ENCODE data around the gene CYB561A3. TPM values are rescaled to one million over a fixed set of nuclear protein-coding genes. Genes with fewer than 3 reads are reported as not detected.

CYB561A3 gene
- total RNA-seq, 2 donors from 2014 or later, result 37.9 to 43.0 TPM

DNA sequence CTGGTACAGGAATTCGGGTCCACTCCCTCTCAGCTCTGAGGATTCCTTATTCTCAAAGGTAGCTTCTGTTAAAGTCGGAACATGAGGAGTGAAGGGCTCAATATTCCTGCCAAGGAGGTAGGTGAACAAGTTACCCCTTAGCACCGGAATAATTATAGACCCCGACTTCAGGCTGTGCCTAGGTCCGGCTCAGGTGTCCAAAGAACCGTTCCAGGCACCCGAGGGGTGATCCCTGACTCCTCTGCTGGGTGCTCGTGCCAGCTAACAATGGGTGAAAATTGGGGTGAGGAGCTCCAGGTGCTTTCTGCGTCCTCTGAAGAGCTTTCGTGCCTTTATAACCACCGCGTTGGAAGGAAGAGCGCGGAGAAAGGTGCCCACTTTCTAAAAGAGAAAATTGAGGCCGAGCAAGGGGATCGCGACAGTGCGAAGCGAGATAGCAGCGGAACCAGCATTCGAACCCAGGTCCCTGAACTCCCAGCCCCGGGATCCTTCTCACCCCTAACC, 393 bp downstream of the CYB561A3 start:
- Mint-ChIP-seq H3K36me3 (ENCODE audit: insufficient read depth in 2 of 2) (peaks cover 2 to 5% of the 10 kb centered on the region in 2 donors), H3K9me3 (no peaks in the 10 kb centered on the region), H3K27me3 (ENCODE audit: low read depth) (no peaks in the 10 kb centered on the region), H3K4me1 (ENCODE audit: low read depth) (peaks cover 55% of the 10 kb centered on the region), H3K4me3 (peak overlapping the region; percentile 95 to 97), H3K27ac (peak overlapping the region; percentile 97)
- ATAC-seq (replicated peaks in 1 of 2), result peak in 1 of 2 donors; percentile 1
- no peak for DNase-seq

DNA sequence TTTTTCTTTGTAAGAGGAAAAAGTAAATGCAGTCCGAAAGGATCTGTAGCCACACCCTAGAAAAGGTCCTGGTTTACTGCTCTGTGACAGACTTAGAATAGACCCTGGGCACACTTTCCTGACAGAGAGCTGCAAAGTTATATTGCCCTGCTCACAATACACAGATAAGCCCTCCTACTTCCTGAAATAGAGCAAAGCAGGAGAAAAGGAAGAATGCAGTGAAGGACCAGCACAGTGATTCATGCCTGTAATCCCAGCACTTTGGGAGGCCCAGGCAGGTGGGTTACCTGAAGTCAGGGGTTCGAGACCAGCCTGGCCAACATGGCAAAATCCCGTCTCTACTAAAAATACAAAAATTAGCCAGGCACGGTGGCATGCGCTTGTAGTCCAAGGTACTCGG, 2.2 kb downstream of the CYB561A3 start:
- H3K36me3 Mint-ChIP-seq (ENCODE audit: insufficient read depth in 2 of 2), result peaks cover 2 to 6% of the 10 kb centered on the region in 2 donors
- peaks cover 55% of the 10 kb centered on the region for H3K4me1 Mint-ChIP-seq (ENCODE audit: low read depth)
- DNase-seq, result no peak
- no peak for ATAC-seq (replicated peaks in 1 of 2)
- H3K9me3 Mint-ChIP-seq, result no peaks in the 10 kb centered on the region
- H3K4me3 Mint-ChIP-seq, result peak overlapping the region; percentile 39 to 97
- H3K27me3 Mint-ChIP-seq (ENCODE audit: low read depth), result no peaks in the 10 kb centered on the region
- no peak overlapping the region for H3K27ac Mint-ChIP-seq

DNA sequence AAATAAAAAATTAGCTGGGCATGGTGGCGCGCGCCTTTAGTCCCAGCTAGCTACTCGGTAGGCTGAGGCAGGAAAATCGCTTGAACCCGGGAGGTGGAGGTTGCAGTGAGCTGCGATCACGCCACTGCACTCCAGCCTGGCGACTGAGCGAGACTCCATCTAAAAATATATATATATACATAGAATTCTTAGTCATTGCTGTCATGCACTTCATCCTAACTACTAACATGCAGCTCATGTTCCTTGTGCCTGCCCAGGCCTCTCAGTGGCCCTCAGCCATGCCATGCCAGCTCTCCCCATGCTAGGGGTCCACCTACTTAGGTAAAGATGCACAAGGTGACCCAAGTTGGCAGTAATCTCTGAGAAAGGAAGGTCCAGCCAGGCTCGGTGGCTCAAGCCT, 3.1 kb downstream of the CYB561A3 start:
- Mint-ChIP-seq H3K36me3 (ENCODE audit: insufficient read depth in 2 of 2) (peaks cover 2 to 6% of the 10 kb centered on the region in 2 donors), H3K27me3 (ENCODE audit: low read depth) (no peaks in the 10 kb centered on the region), H3K27ac (no peak overlapping the region), H3K4me1 (ENCODE audit: low read depth) (peaks cover 51% of the 10 kb centered on the region), H3K4me3 (no peak overlapping the region), H3K9me3 (no peaks in the 10 kb centered on the region)
- ATAC-seq (replicated peaks in 1 of 2), result no peak
- DNase-seq, result no peak

- peaks cover 44% of the 10 kb centered on the region for H3K4me1 Mint-ChIP-seq (ENCODE audit: low read depth)
- ATAC-seq (replicated peaks in 1 of 2) (no peak), DNase-seq (no peak)
- H3K4me3 Mint-ChIP-seq, result no peak overlapping the region
- no peaks in the 10 kb centered on the region for H3K27me3 Mint-ChIP-seq (ENCODE audit: low read depth)
- H3K9me3 Mint-ChIP-seq, result no peaks in the 10 kb centered on the region
- no peak overlapping the region for H3K27ac Mint-ChIP-seq
- H3K36me3 Mint-ChIP-seq (ENCODE audit: insufficient read depth in 2 of 2), result peaks cover 2 to 12% of the 10 kb centered on the region in 2 donors
Observed at GRCh38 chr11:61357894-61358239, 3.8 kb downstream of the CYB561A3 start.

DNA sequence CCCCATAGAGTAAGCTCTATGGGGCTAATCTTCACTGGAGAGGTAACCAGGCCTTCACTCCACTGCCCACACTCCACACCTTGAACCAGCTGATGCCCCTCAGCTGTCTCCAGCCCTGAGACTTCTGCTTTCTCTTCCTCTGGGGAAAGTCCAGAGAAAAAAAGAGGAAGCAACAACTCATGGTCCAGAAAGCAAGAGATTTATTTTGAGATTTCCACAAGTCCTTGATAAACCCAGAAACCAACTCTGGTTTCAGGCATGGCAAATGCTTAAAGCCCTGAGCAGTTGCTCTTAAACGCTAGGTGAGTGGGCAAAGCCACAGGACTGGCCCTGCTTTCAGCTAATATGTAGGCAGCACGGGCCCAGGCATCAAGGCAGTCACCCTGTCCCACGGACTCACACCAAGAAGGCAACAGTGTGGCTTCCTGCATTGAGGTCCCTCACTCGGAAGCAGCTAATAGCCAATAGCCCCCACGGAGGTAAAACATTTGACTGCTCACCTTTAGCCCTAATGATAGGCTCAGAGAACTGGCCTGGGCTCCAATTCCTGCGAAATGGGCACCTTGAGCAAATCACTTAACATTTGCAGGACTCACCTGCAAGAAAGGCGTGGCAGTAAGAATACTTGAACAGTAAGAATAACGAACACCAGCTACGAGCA, 4.3 kb downstream of the CYB561A3 start:
- H3K36me3 Mint-ChIP-seq (ENCODE audit: insufficient read depth in 2 of 2), result peaks cover 5 to 13% of the 10 kb centered on the region in 2 donors
- H3K27ac Mint-ChIP-seq, result peak overlapping the region; percentile 80
- DNase-seq, result no peak
- H3K4me1 Mint-ChIP-seq (ENCODE audit: low read depth), result peaks cover 39% of the 10 kb centered on the region
- H3K9me3 Mint-ChIP-seq, result no peaks in the 10 kb centered on the region
- no peaks in the 10 kb centered on the region for H3K27me3 Mint-ChIP-seq (ENCODE audit: low read depth)
- no peak for ATAC-seq (replicated peaks in 1 of 2)
- no peak overlapping the region for H3K4me3 Mint-ChIP-seq

DNA sequence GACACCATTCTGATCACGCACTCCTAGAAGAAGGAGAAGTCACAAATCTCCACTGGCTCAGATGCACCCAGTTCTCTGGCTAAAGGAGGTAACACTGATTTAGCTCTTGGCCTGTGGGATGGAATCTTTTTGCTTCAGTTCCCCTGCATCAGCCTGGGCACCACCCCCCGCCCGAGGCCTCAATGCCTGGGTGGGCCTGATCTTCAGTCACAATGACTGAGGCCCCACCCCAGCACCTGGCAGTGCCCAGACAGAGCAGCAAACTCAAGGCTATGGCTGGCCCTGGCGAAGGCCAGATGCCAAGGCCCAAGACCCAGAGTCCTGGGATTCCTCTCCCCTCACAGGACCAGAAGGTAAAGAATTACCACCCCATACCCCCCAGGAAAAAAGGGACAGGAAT, 5.0 kb downstream of the CYB561A3 start:
- Mint-ChIP-seq H3K4me3 (no peak overlapping the region), H3K27ac (no peak overlapping the region), H3K9me3 (no peaks in the 10 kb centered on the region), H3K27me3 (ENCODE audit: low read depth) (no peaks in the 10 kb centered on the region), H3K4me1 (ENCODE audit: low read depth) (peaks cover 38% of the 10 kb centered on the region), H3K36me3 (ENCODE audit: insufficient read depth in 2 of 2) (peaks cover 2 to 10% of the 10 kb centered on the region in 2 donors)
- ATAC-seq (replicated peaks in 1 of 2) (no peak), DNase-seq (no peak)

DNA sequence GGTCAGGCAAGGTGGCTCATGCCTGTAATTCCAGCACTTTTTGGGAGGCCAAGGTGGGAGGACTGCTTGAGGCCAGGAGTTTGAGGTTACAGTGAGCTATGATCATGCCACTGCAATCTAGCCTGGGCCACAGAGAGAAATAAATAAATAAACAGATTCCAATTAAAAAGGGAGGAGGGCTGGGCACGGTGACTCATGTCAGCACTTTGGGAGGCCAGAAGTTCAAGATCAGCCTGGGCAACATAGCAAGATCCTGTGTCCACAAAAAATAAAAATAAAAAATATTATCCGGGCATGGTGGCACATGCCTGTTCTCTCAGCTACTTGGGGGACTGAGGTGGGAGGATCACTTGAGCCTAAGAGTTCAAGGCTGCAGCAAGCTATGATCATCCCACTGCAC, 7.5 kb downstream of the CYB561A3 start:
- peaks cover 2 to 14% of the 10 kb centered on the region in 2 donors for H3K36me3 Mint-ChIP-seq (ENCODE audit: insufficient read depth in 2 of 2)

GRCh38 chr11:61353131-61354067, 8.3 kb downstream of the CYB561A3 start:
- H3K27me3 Mint-ChIP-seq (ENCODE audit: low read depth), result no peaks in the 10 kb centered on the region
- H3K27ac Mint-ChIP-seq, result no peak overlapping the region
- H3K4me3 Mint-ChIP-seq, result no peak overlapping the region
- peaks cover 13% of the 10 kb centered on the region for H3K4me1 Mint-ChIP-seq (ENCODE audit: low read depth)
- DNase-seq (no peak), ATAC-seq (replicated peaks in 1 of 2) (no peak)
- peaks cover 2 to 17% of the 10 kb centered on the region in 2 donors for H3K36me3 Mint-ChIP-seq (ENCODE audit: insufficient read depth in 2 of 2)
- H3K9me3 Mint-ChIP-seq, result no peaks in the 10 kb centered on the region

More for the DNA sequence above, 7.5 kb downstream of the CYB561A3 start:
- no peaks in the 10 kb centered on the region for H3K27me3 Mint-ChIP-seq (ENCODE audit: low read depth)
- H3K4me1 Mint-ChIP-seq (ENCODE audit: low read depth), result peaks cover 17% of the 10 kb centered on the region
- DNase-seq (no peak), ATAC-seq (replicated peaks in 1 of 2) (no peak)
- H3K27ac Mint-ChIP-seq, result no peak overlapping the region
- H3K9me3 Mint-ChIP-seq, result no peaks in the 10 kb centered on the region
- H3K4me3 Mint-ChIP-seq, result no peak overlapping the region

DNA sequence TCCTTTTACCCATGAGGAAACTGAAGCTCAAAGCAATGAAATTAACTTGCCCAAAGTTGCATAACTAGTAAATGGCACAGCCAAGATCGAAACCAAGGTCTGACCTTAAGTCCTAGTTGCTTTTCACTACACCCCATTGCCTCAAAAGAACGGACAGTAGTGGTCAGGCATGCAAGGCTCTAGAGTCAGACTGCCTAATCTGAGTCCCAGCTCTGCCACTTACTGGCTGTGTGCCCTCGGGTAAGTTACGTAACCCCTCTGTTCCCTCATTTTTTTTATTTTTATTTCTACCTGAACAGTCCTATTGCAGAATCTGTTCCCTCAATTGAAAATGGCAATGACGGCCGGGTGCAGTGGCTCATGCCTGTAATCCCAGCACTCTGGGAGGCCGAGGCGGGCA, 9.6 kb downstream of the CYB561A3 start:
- Mint-ChIP-seq H3K4me3 (no peak overlapping the region), H3K27ac (no peak overlapping the region)

GRCh38 chr11:61350803-61351202, 10.9 kb downstream of the CYB561A3 start:
- Mint-ChIP-seq H3K27ac (no peak overlapping the region), H3K4me1 (ENCODE audit: low read depth) (no peaks in the 10 kb centered on the region), H3K4me3 (no peak overlapping the region), H3K9me3 (no peaks in the 10 kb centered on the region), H3K36me3 (ENCODE audit: insufficient read depth in 2 of 2) (peaks cover 2 to 17% of the 10 kb centered on the region in 2 donors), H3K27me3 (ENCODE audit: low read depth) (no peaks in the 10 kb centered on the region)
- ATAC-seq (replicated peaks in 1 of 2), result no peak
- no peak for DNase-seq

More for the DNA sequence above, 9.6 kb downstream of the CYB561A3 start:
- peaks cover 4% of the 10 kb centered on the region for H3K4me1 Mint-ChIP-seq (ENCODE audit: low read depth)
- no peaks in the 10 kb centered on the region for H3K9me3 Mint-ChIP-seq
- ATAC-seq (replicated peaks in 1 of 2) (no peak), DNase-seq (no peak)
- peaks cover 2 to 17% of the 10 kb centered on the region in 2 donors for H3K36me3 Mint-ChIP-seq (ENCODE audit: insufficient read depth in 2 of 2)
- no peaks in the 10 kb centered on the region for H3K27me3 Mint-ChIP-seq (ENCODE audit: low read depth)

DNA sequence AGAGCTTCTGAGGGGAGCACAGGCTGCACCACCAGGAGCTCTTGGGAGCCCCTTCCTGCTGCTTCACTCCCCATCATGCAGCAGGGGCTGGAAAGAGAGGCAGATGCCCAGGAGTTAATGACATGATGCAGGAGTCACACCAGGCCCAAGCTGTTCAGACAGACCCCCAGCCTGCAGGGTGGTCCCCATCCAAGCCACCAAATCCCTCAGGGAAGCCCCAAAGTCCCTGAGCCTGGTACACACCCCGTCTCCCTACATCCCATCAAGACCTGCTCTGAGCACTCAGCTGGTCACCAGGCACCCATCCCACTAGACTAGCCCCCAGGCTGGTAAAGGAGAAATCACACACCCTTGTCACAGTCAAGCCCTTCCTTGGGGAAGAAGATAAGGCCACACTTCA, 11.3 kb downstream of the CYB561A3 start:
- Mint-ChIP-seq H3K4me1 (ENCODE audit: low read depth) (no peaks in the 10 kb centered on the region), H3K27ac (no peak overlapping the region), H3K36me3 (ENCODE audit: insufficient read depth in 2 of 2) (peaks cover 2 to 17% of the 10 kb centered on the region in 2 donors), H3K4me3 (no peak overlapping the region), H3K27me3 (ENCODE audit: low read depth) (no peaks in the 10 kb centered on the region), H3K9me3 (no peaks in the 10 kb centered on the region)
- ATAC-seq (replicated peaks in 1 of 2), result no peak
- DNase-seq, result no peak

GRCh38 chr11:61349916-61350315, 11.8 kb downstream of the CYB561A3 start:
- H3K36me3 Mint-ChIP-seq (ENCODE audit: insufficient read depth in 2 of 2), result peaks cover 2 to 15% of the 10 kb centered on the region in 2 donors
- no peak overlapping the region for H3K27ac Mint-ChIP-seq
- H3K4me3 Mint-ChIP-seq, result no peak overlapping the region

GRCh38 chr11:61349189-61349751, 12.4 kb downstream of the CYB561A3 start:
- ATAC-seq (replicated peaks in 1 of 2) (no peak), DNase-seq (no peak)
- Mint-ChIP-seq H3K27ac (no peak overlapping the region), H3K4me3 (no peak overlapping the region), H3K27me3 (ENCODE audit: low read depth) (no peaks in the 10 kb centered on the region), H3K9me3 (no peaks in the 10 kb centered on the region), H3K36me3 (ENCODE audit: insufficient read depth in 2 of 2) (peaks cover 2 to 15% of the 10 kb centered on the region in 2 donors), H3K4me1 (ENCODE audit: low read depth) (no peaks in the 10 kb centered on the region)

More at GRCh38 chr11:61349916-61350315, 11.8 kb downstream of the CYB561A3 start:
- Mint-ChIP-seq H3K4me1 (ENCODE audit: low read depth) (no peaks in the 10 kb centered on the region), H3K9me3 (no peaks in the 10 kb centered on the region), H3K27me3 (ENCODE audit: low read depth) (no peaks in the 10 kb centered on the region)
- no peak for DNase-seq
- no peak for ATAC-seq (replicated peaks in 1 of 2)

All from activated T-cell treated with anti-CD3 and anti-CD28 coated beads, Interleukin-2, amount 50 U/mL, for 72 hours (primary cell).